Liver (tissue), 9 donors: ENCODE results near the gene GPR176. TPM values are rescaled to one million over a fixed set of nuclear protein-coding genes. Genes with fewer than 3 reads are reported as not detected.
"Not testable (repeated sequence)": the region's sequence is repeated elsewhere in the genome, so short reads cannot be mapped to it uniquely, and the experiment has no call there.

Source experiments
- DNase-seq: peaks from one replicate; pipeline ENCODE4 v3.0.0-alpha.2; 2017; ENCODE audit warnings: low spot score
- H3K27ac ChIP-seq, 2 donors: one replicate each; pipeline ENCODE4 v1.7.0; 2013; ENCODE audit warnings: inconsistent platforms in 2 of 2, low read length in 2 of 2, control low read depth in 1 of 2, low read depth in 1 of 2, mild to moderate bottlenecking in 1 of 2
- H3K27me3 ChIP-seq, 4 donors: one replicate each; pipeline versions ENCODE4 v1.6.1 to v1.7.0; 2013; ENCODE audit warnings: low read length in 3 of 4, inconsistent platforms in 1 of 4, mild to moderate bottlenecking in 1 of 4, moderate library complexity in 1 of 4; ENCODE audit not compliant: control insufficient read depth in 4 of 4, insufficient read depth in 4 of 4
- H3K36me3 ChIP-seq, 4 donors: one replicate each; pipeline versions ENCODE4 v1.6.1 to v1.7.0; 2013; ENCODE audit warnings: low read length in 3 of 4, mild to moderate bottlenecking in 3 of 4, low read depth in 1 of 4, moderate library complexity in 1 of 4; ENCODE audit not compliant: control insufficient read depth in 4 of 4, insufficient read depth in 3 of 4
- H3K4me1 ChIP-seq, 4 donors: one replicate each; pipeline versions ENCODE4 v1.6.1 to v1.7.0; 2013; ENCODE audit warnings: low read length in 3 of 4, mild to moderate bottlenecking in 3 of 4, moderate library complexity in 1 of 4; ENCODE audit not compliant: control insufficient read depth in 4 of 4, insufficient read depth in 4 of 4
- H3K4me3 ChIP-seq, 3 donors: one replicate each; pipeline versions ENCODE4 v1.6.1 to v1.7.0; 2013; ENCODE audit warnings: low read length in 3 of 3, control low read depth in 1 of 3, low read depth in 1 of 3, mild to moderate bottlenecking in 1 of 3
- H3K9ac ChIP-seq, 2 donors: one replicate each; pipeline ENCODE4 v1.7.0; 2013; ENCODE audit warnings: low read length in 2 of 2, mild to moderate bottlenecking in 2 of 2, moderate library complexity in 2 of 2, control low read depth in 1 of 2, low read depth in 1 of 2
- H3K9me3 ChIP-seq, 4 donors: one replicate each; pipeline versions ENCODE4 v1.6.1 to v1.7.0; 2013; ENCODE audit warnings: low read length in 3 of 4; ENCODE audit not compliant: control insufficient read depth in 4 of 4
- EGR1 ChIP-seq, 2 donors: IDR thresholded peaks; 2 replicates each; pipeline ENCODE4 v1.6.1; 2016 to 2018; ENCODE audit warnings: antibody characterized with exemption in 2 of 2, low read depth in 2 of 2
- FOXA2 ChIP-seq: IDR thresholded peaks from 2 replicates; pipeline ENCODE4 v1.6.1; 2016; ENCODE audit warnings: antibody characterized with exemption
- GABPA ChIP-seq, 2 donors: IDR thresholded peaks in 1 of 2; conservative IDR thresholded peaks in 1 of 2; 2 replicates each; pipeline ENCODE4 v1.6.1; 2016; ENCODE audit warnings: antibody characterized with exemption in 2 of 2, mild to moderate bottlenecking in 1 of 2, moderate library complexity in 1 of 2
- HNF4A ChIP-seq, 2 donors: conservative IDR thresholded peaks; 2 replicates each; pipeline ENCODE4 v1.6.1; 2016; ENCODE audit warnings: antibody characterized with exemption in 2 of 2, mild to moderate bottlenecking in 2 of 2
- HNF4G ChIP-seq: IDR thresholded peaks from 2 replicates; pipeline ENCODE4 v1.6.1; 2016; ENCODE audit warnings: antibody characterized with exemption
- NR2F2 ChIP-seq: IDR thresholded peaks from 2 replicates; pipeline ENCODE4 v1.6.1; 2016; ENCODE audit warnings: antibody characterized with exemption
- RXRA ChIP-seq, 2 donors: IDR thresholded peaks; 2 replicates each; pipeline ENCODE4 v1.6.1; 2017 to 2018; ENCODE audit warnings: antibody characterized with exemption in 2 of 2, mild to moderate bottlenecking in 1 of 2
- TAF1 ChIP-seq: conservative IDR thresholded peaks from 2 replicates; pipeline ENCODE4 v1.6.1; 2016; ENCODE audit warnings: antibody characterized with exemption, mild to moderate bottlenecking
- WGBS: extraction: QIAGEN DNeasy Blood & Tissue Kit; methylation state at CpG from one replicate; pipeline ENCODE4 v1.1.7; 2013; 5-methylcytosine and 5-hydroxymethylcytosine counted together
- polyA plus RNA-seq, 2 donors: library from polyadenylated mRNA; stranded (reverse) in 1 of 2; unstranded in 1 of 2; fragments of 200-250 nt in 1 of 2; fragments of >200 nt in 1 of 2; fragmentation: Nextera tagmentation in 1 of 2; extraction: Ambion mirVana in 1 of 2; gene quantifications; one replicate each; pipeline versions ENCODE4 v1.2.1 to v1.2.3, GENCODE V29; 2013 to 2015
- total RNA-seq, 2 donors: library from RNA; depleted of rRNA; stranded (reverse); fragments of >200 nt; gene quantifications; one replicate each; pipeline ENCODE4 v1.2.3, GENCODE V29; 2014
- TF ChIP-seq, protein P1 (sequence below): IDR thresholded peaks from 2 replicates; pipeline ENCODE4 v1.6.1; 2016; ENCODE audit warnings: antibody characterized with exemption
- TF ChIP-seq, protein P2 (sequence below): fragments of 150-350 bp; IDR thresholded peaks from 2 replicates; pipeline ENCODE4 v1.5.1; 2017; ENCODE audit warnings: improper control_type of control experiment, low read depth, low read length; ENCODE audit not compliant: missing input control
- TF ChIP-seq, protein P3 (sequence below): IDR thresholded peaks from 2 replicates; pipeline ENCODE4 v1.6.1; 2016; ENCODE audit warnings: antibody characterized with exemption
- TF ChIP-seq, protein P4 (sequence below): IDR thresholded peaks from 2 replicates; pipeline ENCODE4 v1.6.1; 2016; ENCODE audit warnings: antibody characterized with exemption, mild to moderate bottlenecking
- donor health status: healthy.
- donor health status: healthy.
- donor health status: healthy.
- donor health status: healthy.
- donor health status: healthy.

GPR176 gene
- total and polyA plus RNA-seq, 4 donors, result 0.44 to 1.7 (median 1.4) TPM

DNA sequence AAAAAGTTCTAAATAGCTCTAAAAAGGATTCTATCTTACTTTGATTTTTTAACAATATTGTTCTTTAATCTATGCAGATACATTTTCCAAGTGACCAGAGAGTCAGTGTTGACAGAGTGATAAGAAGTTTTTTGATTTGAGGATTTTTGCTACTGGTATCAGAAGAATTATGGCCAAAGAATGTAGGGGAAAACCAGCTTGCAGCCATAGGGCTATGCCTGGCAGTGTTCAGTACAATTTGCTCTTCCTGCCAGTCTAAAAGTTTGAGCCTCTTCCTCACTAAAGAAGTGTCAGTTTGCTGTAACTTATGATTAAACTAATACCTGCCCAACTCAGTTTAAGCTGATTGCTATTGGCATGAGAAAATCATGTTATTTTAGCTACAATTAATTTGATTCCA, 102.2 kb downstream of the GPR176 start:
- H3K4me3 ChIP-seq, result no peak overlapping the region
- no peak overlapping the region for H3K9ac ChIP-seq
- no peaks in the 10 kb centered on the region for H3K27me3 ChIP-seq
- no peaks in the 10 kb centered on the region for H3K9me3 ChIP-seq
- no peaks in the 10 kb centered on the region for H3K36me3 ChIP-seq
- no peak for TF ChIP-seq RXRA (IDR thresholded peaks at IDR 0.05)
- TF ChIP-seq, protein P1, sequence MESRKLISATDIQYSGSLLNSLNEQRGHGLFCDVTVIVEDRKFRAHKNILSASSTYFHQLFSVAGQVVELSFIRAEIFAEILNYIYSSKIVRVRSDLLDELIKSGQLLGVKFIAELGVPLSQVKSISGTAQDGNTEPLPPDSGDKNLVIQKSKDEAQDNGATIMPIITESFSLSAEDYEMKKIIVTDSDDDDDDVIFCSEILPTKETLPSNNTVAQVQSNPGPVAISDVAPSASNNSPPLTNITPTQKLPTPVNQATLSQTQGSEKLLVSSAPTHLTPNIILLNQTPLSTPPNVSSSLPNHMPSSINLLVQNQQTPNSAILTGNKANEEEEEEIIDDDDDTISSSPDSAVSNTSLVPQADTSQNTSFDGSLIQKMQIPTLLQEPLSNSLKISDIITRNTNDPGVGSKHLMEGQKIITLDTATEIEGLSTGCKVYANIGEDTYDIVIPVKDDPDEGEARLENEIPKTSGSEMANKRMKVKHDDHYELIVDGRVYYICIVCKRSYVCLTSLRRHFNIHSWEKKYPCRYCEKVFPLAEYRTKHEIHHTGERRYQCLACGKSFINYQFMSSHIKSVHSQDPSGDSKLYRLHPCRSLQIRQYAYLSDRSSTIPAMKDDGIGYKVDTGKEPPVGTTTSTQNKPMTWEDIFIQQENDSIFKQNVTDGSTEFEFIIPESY, result no peak
- no peak for TF ChIP-seq FOXA2
- TF ChIP-seq EGR1 (IDR thresholded peaks at IDR 0.05; ENCODE audit: low read depth in 2 of 2), result no peak
- TF ChIP-seq HNF4A (conservative IDR thresholded peaks at IDR 0.05), result no peak
- no peak for TF ChIP-seq GABPA (IDR thresholded peaks at IDR 0.05 in 1 of 2, conservative IDR thresholded peaks at IDR 0.05 in 1 of 2)
- TF ChIP-seq HNF4G, result no peak
- TF ChIP-seq, protein P2, sequence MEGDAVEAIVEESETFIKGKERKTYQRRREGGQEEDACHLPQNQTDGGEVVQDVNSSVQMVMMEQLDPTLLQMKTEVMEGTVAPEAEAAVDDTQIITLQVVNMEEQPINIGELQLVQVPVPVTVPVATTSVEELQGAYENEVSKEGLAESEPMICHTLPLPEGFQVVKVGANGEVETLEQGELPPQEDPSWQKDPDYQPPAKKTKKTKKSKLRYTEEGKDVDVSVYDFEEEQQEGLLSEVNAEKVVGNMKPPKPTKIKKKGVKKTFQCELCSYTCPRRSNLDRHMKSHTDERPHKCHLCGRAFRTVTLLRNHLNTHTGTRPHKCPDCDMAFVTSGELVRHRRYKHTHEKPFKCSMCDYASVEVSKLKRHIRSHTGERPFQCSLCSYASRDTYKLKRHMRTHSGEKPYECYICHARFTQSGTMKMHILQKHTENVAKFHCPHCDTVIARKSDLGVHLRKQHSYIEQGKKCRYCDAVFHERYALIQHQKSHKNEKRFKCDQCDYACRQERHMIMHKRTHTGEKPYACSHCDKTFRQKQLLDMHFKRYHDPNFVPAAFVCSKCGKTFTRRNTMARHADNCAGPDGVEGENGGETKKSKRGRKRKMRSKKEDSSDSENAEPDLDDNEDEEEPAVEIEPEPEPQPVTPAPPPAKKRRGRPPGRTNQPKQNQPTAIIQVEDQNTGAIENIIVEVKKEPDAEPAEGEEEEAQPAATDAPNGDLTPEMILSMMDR, result no peak
- TF ChIP-seq, protein P3, sequence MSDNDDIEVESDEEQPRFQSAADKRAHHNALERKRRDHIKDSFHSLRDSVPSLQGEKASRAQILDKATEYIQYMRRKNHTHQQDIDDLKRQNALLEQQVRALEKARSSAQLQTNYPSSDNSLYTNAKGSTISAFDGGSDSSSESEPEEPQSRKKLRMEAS, result no peak
- TF ChIP-seq TAF1, result no peak
- DNase-seq, result no peak
- no peak overlapping the region for H3K27ac ChIP-seq
- H3K4me1 ChIP-seq, result no peaks in the 10 kb centered on the region

DNA sequence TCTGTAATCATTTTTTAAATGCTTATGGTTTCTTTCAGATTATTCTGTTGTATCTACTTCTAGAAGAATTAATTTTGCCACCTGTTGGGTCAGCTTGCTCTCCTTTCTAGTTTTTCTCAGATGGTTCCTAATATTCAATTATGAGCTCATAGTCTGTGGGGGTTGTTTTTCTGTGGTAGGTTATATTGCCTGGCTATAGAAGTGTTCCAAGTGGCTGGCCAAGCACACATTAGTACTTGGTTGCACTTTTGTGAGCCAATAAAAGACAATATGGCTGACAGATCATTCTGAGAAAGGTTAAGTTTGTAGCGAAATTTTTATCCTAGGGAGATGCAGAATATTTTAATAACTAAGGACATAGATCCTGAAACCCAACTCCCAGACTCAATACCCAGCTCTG, 105.6 kb downstream of the GPR176 start:
- no peaks in the 10 kb centered on the region for H3K9me3 ChIP-seq
- H3K27me3 ChIP-seq, result no peaks in the 10 kb centered on the region
- H3K27ac ChIP-seq, result no peak overlapping the region
- WGBS, result 97% methylated on average over 1 of the region's 1 CpG
- H3K4me1 ChIP-seq, result no peaks in the 10 kb centered on the region
- H3K4me3 ChIP-seq, result no peak overlapping the region
- no peak overlapping the region for H3K9ac ChIP-seq
- no peaks in the 10 kb centered on the region for H3K36me3 ChIP-seq
- DNase-seq, result no peak
- TF ChIP-seq, protein P1, result no peak
- TF ChIP-seq, protein P4, sequence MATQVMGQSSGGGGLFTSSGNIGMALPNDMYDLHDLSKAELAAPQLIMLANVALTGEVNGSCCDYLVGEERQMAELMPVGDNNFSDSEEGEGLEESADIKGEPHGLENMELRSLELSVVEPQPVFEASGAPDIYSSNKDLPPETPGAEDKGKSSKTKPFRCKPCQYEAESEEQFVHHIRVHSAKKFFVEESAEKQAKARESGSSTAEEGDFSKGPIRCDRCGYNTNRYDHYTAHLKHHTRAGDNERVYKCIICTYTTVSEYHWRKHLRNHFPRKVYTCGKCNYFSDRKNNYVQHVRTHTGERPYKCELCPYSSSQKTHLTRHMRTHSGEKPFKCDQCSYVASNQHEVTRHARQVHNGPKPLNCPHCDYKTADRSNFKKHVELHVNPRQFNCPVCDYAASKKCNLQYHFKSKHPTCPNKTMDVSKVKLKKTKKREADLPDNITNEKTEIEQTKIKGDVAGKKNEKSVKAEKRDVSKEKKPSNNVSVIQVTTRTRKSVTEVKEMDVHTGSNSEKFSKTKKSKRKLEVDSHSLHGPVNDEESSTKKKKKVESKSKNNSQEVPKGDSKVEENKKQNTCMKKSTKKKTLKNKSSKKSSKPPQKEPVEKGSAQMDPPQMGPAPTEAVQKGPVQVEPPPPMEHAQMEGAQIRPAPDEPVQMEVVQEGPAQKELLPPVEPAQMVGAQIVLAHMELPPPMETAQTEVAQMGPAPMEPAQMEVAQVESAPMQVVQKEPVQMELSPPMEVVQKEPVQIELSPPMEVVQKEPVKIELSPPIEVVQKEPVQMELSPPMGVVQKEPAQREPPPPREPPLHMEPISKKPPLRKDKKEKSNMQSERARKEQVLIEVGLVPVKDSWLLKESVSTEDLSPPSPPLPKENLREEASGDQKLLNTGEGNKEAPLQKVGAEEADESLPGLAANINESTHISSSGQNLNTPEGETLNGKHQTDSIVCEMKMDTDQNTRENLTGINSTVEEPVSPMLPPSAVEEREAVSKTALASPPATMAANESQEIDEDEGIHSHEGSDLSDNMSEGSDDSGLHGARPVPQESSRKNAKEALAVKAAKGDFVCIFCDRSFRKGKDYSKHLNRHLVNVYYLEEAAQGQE, result no peak
- TF ChIP-seq NR2F2 (no peak), FOXA2 (no peak)

DNA sequence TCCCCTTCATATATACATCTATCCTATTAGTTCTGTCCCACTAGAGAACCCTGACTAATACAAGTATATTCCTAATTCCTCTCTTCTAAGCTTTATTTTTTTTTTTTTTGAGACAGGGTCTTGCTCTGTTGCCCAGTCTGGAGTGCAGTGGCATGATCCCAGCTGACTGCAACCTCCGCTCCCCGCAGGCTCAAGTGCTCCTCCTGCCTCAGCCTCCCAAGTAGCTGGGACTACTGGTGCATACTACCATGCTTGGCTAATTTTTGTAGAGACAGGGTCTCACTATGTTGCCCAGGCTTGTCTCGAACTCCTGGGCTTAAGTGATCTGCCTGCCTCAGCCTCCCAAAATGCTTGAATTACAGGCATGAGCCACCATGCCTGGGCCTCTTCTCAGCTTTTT, 107.4 kb downstream of the GPR176 start:
- H3K9ac ChIP-seq, DNase-seq, H3K4me1 ChIP-seq, H3K9me3 ChIP-seq, H3K27me3 ChIP-seq, H3K36me3 ChIP-seq, H3K27ac ChIP-seq, H3K4me3 ChIP-seq: not testable (repeated sequence)
- 98% methylated on average over 3 of the region's 3 CpGs for WGBS
